HEK293 (cell line): Measurements from ENCODE around the gene PRPF19.

Experiments used
- CTCF ChIA-PET: fragments of 350-600 bp; formaldehyde crosslinking; extraction: SDS; loops from one replicate; lab custom pipeline; 2021; ENCODE audit warnings: antibody characterized with exemption; lab: Yijun Ruan, JAX
- POLR2A ChIA-PET: fragments of 300-600 bp; formaldehyde crosslinking; extraction: SDS; loops from one replicate; lab custom pipeline; 2020; ENCODE audit warnings: antibody characterized with exemption, inconsistent platforms; lab: Yijun Ruan, JAX
- H3K27ac ChIP-seq: fragments of 200-500 bp; sonication (Bioruptor generic); 2 replicates; pipeline ENCODE4 v1.5.1; 2014; ENCODE audit warnings: low read depth, low read length, control low read depth, inconsistent platforms; ENCODE audit errors: extremely low read depth
- H3K36me3 ChIP-seq, 2 experiments: fragments of 200-500 bp in 1 of 2; sonication (Bioruptor generic) in 1 of 2; 1 replicate in 1 of 2; 2 replicates in 1 of 2; pipeline ENCODE4 v1.5.1; 2014 to 2017; ENCODE audit warnings: inconsistent platforms in 2 of 2, low read length in 2 of 2; ENCODE audit not compliant: control insufficient read depth in 2 of 2, insufficient read depth in 1 of 2
- H3K4me1 ChIP-seq: fragments of 200-500 bp; sonication (Bioruptor generic); 2 replicates; pipeline ENCODE4 v1.5.1; 2014; ENCODE audit warnings: mild to moderate bottlenecking, low read length, inconsistent platforms; ENCODE audit not compliant: control insufficient read depth, insufficient read depth
- H3K4me3 ChIP-seq: 2 replicates; pipeline ENCODE4 v1.5.1; 2011; ENCODE audit warnings: low read depth, mild to moderate bottlenecking, control low read depth, low read length, moderate library complexity
- H3K9me3 ChIP-seq: fragments of 200-500 bp; sonication (Bioruptor generic); 2 replicates; pipeline ENCODE4 v1.5.1; 2014; ENCODE audit warnings: low read depth, low read length, inconsistent platforms; ENCODE audit not compliant: control insufficient read depth, insufficient read depth
- FEZF1 ChIP-seq: fragments of 450-650 bp; formaldehyde crosslinking; IDR thresholded peaks from 2 replicates; pipeline ENCODE4 v1.5.1; 2016; ENCODE audit warnings: missing biosample characterization, missing genetic modification characterization
- SP2 ChIP-seq: fragments of 450-650 bp; formaldehyde crosslinking; IDR thresholded peaks from 2 replicates; pipeline ENCODE4 v1.5.1; 2016; ENCODE audit warnings: missing biosample characterization, missing genetic modification characterization
- WT1 ChIP-seq: fragments of 450-650 bp; formaldehyde crosslinking; IDR thresholded peaks from 2 replicates; pipeline ENCODE4 v1.5.1; 2016; ENCODE audit warnings: missing biosample characterization, missing genetic modification characterization
- ZFP37 ChIP-seq: fragments of 450-650 bp; formaldehyde crosslinking; IDR thresholded peaks from 2 replicates; pipeline ENCODE4 v1.5.1; 2016; ENCODE audit warnings: missing biosample characterization, missing genetic modification characterization
- ZNF549 ChIP-seq: fragments of 450-650 bp; IDR thresholded peaks from 2 replicates; pipeline ENCODE4 v1.5.1; 2018; ENCODE audit warnings: missing biosample characterization, missing genetic modification characterization, mild to moderate bottlenecking, inconsistent platforms, moderate library complexity
- ZNF677 ChIP-seq: fragments of 450-650 bp; IDR thresholded peaks from 2 replicates; pipeline ENCODE4 v1.5.0; 2018; ENCODE audit warnings: missing biosample characterization, mild to moderate bottlenecking, missing genetic modification characterization, moderate library complexity
- ZNF830 ChIP-seq: fragments of 450-650 bp; IDR thresholded peaks from 2 replicates; pipeline ENCODE4 v1.5.0; 2018; ENCODE audit warnings: missing biosample characterization, missing genetic modification characterization, low read depth, mild to moderate bottlenecking, moderate library complexity
- TF ChIP-seq, protein P1 (sequence below): fragments of 450-650 bp; formaldehyde crosslinking; IDR thresholded peaks from 2 replicates; pipeline ENCODE4 v1.5.1; 2016; ENCODE audit warnings: missing biosample characterization, missing genetic modification characterization
- TF ChIP-seq, protein P2 (sequence below): fragments of 450-650 bp; formaldehyde crosslinking; IDR thresholded peaks from 2 replicates; pipeline ENCODE4 v1.5.1; 2016; ENCODE audit warnings: missing biosample characterization, missing genetic modification characterization, borderline replicate concordance
- TF ChIP-seq, protein P3 (sequence below): fragments of 450-650 bp; formaldehyde crosslinking; IDR thresholded peaks from 2 replicates; pipeline ENCODE4 v1.5.1; 2016; ENCODE audit warnings: missing biosample characterization, missing genetic modification characterization
- TF ChIP-seq, protein P4 (sequence below): fragments of 450-650 bp; formaldehyde crosslinking; IDR thresholded peaks from 2 replicates; pipeline ENCODE4 v1.5.1; 2017; ENCODE audit warnings: missing biosample characterization, mild to moderate bottlenecking, missing genetic modification characterization, moderate library complexity

The PRPF19 gene

DNA sequence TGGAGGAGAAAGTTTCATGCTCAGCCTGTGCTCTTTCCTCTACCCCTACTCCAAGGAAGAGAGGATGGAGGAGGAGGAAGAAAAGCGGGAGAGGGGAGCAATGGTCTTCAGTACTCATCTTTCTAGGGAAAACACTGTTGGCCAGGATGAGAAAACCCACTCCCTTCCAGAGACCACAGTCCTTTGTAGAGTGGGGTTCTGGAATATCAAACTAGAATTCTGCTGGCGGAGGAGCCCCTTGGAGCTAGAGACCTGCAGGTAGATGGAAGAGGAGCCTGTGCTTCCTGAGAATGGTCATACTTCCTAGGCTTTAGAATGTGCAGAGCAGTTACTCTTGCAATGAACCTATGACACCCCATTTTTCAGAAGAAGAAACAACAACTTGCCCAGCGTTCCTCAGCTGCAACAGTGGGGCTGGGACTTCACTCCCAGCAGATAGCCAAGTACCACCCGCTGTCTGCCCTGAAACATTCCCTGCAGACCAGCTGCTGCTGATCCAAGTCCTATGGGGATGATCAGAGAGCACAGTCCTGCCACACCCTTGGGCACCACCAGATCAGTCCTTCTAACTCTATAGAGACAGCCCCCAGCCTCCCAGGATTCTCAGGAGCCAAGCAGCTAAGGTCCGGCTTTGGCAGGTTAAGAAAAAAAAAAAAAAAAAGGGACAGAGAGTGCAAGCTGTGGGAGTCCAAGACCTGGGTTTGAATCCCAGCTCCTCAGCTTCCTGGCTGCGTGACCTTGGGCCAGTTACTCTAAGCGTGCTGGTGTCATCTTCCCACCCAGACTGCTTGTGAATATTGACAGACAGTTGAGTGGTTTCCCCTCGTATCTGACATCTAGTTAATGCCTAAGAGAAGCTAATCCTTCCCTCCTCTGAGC, 51.3 kb downstream of the PRPF19 start (continued):
- TF ChIP-seq FEZF1 (tag by site-specific recombination) = no peak
- no peak for TF ChIP-seq ZNF830 (tag by site-specific recombination)
- TF ChIP-seq, all 188 proteins: peak for 0

DNA sequence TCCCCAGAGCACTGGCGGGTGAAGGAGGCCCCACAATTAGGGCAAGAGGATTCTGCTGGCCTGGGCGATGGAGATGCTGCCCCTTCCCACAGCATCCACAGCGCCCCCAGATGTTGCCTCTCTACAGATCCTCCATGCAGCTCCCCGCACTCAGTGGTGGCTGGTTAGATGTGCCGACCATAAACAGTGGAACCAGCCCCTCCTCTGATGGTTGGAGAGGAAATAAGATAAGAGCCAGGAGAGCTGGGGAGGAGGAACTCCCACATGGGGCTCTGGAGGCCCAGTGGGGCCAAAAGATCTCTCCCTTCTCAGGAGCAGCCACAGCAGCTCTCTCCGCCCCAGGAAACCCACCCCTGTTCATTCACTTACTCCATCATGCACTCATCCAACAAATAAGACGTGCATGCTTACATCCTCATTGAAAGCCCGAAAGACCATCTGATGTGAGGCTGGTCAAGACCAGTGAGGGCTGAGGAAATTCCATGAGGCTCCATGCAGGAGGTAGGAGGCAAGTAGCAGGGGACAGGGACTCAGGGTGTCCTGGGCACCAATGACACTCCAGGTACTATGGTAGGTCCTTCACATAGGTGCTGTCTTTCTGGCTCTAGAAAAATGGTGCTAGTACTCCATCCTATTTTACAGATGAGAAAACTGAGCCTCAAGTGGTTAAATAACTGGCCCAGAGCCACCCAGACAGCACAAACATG, 52.1 kb downstream of the PRPF19 start:
- Histone ChIP-seq H3K9me3 (no peaks in the 10 kb centered on the region), H3K36me3 (peaks cover 0 to 28% of the 10 kb centered on the region in 2 experiments; a peak in 1 of 3 replicates), H3K4me3 (no peak overlapping the region), H3K27ac (no peak overlapping the region), H3K4me1 (no peaks in the 10 kb centered on the region)
- ChIA-PET CTCF (interaction anchor here (2.4 kb wide), 1 partner anchor 23 kb away, joined by 7 read pairs; no protein-coding TSS in a partner anchor), POLR2A (no interaction called here)
- no peak for TF ChIP-seq ZFP37 (tag by site-specific recombination)
- TF ChIP-seq, protein P1, sequence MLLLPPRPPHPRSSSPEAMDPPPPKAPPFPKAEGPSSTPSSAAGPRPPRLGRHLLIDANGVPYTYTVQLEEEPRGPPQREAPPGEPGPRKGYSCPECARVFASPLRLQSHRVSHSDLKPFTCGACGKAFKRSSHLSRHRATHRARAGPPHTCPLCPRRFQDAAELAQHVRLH (tag by site-specific recombination) = no peak
- no peak for TF ChIP-seq SP2 (tag by site-specific recombination)
- TF ChIP-seq, protein P2, sequence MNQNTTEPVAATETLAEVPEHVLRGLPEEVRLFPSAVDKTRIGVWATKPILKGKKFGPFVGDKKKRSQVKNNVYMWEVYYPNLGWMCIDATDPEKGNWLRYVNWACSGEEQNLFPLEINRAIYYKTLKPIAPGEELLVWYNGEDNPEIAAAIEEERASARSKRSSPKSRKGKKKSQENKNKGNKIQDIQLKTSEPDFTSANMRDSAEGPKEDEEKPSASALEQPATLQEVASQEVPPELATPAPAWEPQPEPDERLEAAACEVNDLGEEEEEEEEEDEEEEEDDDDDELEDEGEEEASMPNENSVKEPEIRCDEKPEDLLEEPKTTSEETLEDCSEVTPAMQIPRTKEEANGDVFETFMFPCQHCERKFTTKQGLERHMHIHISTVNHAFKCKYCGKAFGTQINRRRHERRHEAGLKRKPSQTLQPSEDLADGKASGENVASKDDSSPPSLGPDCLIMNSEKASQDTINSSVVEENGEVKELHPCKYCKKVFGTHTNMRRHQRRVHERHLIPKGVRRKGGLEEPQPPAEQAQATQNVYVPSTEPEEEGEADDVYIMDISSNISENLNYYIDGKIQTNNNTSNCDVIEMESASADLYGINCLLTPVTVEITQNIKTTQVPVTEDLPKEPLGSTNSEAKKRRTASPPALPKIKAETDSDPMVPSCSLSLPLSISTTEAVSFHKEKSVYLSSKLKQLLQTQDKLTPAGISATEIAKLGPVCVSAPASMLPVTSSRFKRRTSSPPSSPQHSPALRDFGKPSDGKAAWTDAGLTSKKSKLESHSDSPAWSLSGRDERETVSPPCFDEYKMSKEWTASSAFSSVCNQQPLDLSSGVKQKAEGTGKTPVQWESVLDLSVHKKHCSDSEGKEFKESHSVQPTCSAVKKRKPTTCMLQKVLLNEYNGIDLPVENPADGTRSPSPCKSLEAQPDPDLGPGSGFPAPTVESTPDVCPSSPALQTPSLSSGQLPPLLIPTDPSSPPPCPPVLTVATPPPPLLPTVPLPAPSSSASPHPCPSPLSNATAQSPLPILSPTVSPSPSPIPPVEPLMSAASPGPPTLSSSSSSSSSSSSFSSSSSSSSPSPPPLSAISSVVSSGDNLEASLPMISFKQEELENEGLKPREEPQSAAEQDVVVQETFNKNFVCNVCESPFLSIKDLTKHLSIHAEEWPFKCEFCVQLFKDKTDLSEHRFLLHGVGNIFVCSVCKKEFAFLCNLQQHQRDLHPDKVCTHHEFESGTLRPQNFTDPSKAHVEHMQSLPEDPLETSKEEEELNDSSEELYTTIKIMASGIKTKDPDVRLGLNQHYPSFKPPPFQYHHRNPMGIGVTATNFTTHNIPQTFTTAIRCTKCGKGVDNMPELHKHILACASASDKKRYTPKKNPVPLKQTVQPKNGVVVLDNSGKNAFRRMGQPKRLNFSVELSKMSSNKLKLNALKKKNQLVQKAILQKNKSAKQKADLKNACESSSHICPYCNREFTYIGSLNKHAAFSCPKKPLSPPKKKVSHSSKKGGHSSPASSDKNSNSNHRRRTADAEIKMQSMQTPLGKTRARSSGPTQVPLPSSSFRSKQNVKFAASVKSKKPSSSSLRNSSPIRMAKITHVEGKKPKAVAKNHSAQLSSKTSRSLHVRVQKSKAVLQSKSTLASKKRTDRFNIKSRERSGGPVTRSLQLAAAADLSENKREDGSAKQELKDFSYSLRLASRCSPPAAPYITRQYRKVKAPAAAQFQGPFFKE (tag by site-specific recombination) = no peak
- TF ChIP-seq, protein P3, sequence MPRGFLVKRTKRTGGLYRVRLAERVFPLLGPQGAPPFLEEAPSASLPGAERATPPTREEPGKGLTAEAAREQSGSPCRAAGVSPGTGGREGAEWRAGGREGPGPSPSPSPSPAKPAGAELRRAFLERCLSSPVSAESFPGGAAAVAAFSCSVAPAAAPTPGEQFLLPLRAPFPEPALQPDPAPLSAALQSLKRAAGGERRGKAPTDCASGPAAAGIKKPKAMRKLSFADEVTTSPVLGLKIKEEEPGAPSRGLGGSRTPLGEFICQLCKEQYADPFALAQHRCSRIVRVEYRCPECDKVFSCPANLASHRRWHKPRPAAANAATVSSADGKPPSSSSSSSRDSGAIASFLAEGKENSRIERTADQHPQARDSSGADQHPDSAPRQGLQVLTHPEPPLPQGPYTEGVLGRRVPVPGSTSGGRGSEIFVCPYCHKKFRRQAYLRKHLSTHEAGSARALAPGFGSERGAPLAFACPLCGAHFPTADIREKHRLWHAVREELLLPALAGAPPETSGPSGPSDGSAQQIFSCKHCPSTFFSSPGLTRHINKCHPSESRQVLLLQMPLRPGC = no peak
- TF ChIP-seq WT1 = no peak
- no peak for TF ChIP-seq ZNF677
- TF ChIP-seq ZNF549 (tag by site-specific recombination) = no peak
- TF ChIP-seq, protein P4, sequence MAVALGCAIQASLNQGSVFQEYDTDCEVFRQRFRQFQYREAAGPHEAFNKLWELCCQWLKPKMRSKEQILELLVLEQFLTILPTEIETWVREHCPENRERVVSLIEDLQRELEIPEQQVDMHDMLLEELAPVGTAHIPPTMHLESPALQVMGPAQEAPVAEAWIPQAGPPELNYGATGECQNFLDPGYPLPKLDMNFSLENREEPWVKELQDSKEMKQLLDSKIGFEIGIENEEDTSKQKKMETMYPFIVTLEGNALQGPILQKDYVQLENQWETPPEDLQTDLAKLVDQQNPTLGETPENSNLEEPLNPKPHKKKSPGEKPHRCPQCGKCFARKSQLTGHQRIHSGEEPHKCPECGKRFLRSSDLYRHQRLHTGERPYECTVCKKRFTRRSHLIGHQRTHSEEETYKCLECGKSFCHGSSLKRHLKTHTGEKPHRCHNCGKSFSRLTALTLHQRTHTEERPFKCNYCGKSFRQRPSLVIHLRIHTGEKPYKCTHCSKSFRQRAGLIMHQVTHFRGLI (tag by site-specific recombination) = no peak
